Right atrium auricular region (tissue), 2 donors: ENCODE data around the gene RIOX2. TPM values are rescaled to one million over a fixed set of nuclear protein-coding genes. Genes with fewer than 3 reads are reported as not detected.

Source experiments
- DNase-seq: peaks from one replicate; pipeline ENCODE4 v3.0.0-alpha.2; 2019; ENCODE audit warnings: low spot score
- H3K27ac ChIP-seq, 2 donors: fragments of 200-600 bp; sonication (generic); 1 replicate in 1 of 2; 2 replicates in 1 of 2; pipeline ENCODE4 v1.5.1; 2016 to 2019
- H3K27me3 ChIP-seq, 2 donors: fragments of 200-600 bp; sonication (generic); one replicate each; pipeline versions ENCODE4 v1.5.1 to v1.6.0; 2017 to 2019
- H3K36me3 ChIP-seq: fragments of 200-600 bp; sonication (generic); one replicate; pipeline ENCODE4 v1.5.1; 2016
- H3K4me1 ChIP-seq, 2 donors: fragments of 200-600 bp; sonication (generic); one replicate each; pipeline versions ENCODE4 v1.5.1 to v1.6.0; 2017 to 2019
- H3K4me3 ChIP-seq, 2 donors: fragments of 200-600 bp; sonication (generic); 1 replicate in 1 of 2; 2 replicates in 1 of 2; pipeline ENCODE4 v1.5.1; 2017 to 2019; ENCODE audit warnings: mild to moderate bottlenecking in 1 of 2, moderate library complexity in 1 of 2
- H3K9me3 ChIP-seq, 2 donors: fragments of 200-600 bp; sonication (generic); one replicate each; pipeline ENCODE4 v1.5.1; 2019
- CTCF ChIP-seq, 2 donors: fragments of 200-600 bp; sonication (generic); IDR thresholded peaks; one replicate each; pipeline ENCODE4 v1.5.1; 2019; ENCODE audit warnings: antibody characterized with exemption in 2 of 2
- total RNA-seq, 2 donors: library from RNA; depleted of rRNA; stranded (reverse); fragments of >200 nt; gene quantifications; one replicate each; pipeline ENCODE4 v1.1.0, GENCODE V29; 2016

Gene RIOX2
- total RNA-seq, 2 donors from 2014 or later, result 9.5 to 13.6 TPM

GRCh38 chr3:97987306-97987705 is 15.1 kb upstream of the RIOX2 start:
- Histone ChIP-seq H3K4me1 (no peaks in the 10 kb centered on the region), H3K27me3 (no peaks in the 10 kb centered on the region), H3K27ac (no peak overlapping the region), H3K4me3 (no peak overlapping the region), H3K36me3 (no peaks in the 10 kb centered on the region), H3K9me3 (no peaks in the 10 kb centered on the region)
- no peak for DNase-seq
- TF ChIP-seq CTCF (IDR thresholded peaks at IDR 0.05), result no peak

GRCh38 chr3:97983933-97984491 is 11.8 kb upstream of the RIOX2 start:
- no peak for DNase-seq
- no peak for TF ChIP-seq CTCF (IDR thresholded peaks at IDR 0.05)
- Histone ChIP-seq H3K4me3 (no peak overlapping the region), H3K4me1 (no peaks in the 10 kb centered on the region), H3K27me3 (no peaks in the 10 kb centered on the region), H3K27ac (no peak overlapping the region), H3K36me3 (no peaks in the 10 kb centered on the region), H3K9me3 (no peaks in the 10 kb centered on the region)

- no peak for DNase-seq
- TF ChIP-seq CTCF (IDR thresholded peaks at IDR 0.05), result no peak
- Histone ChIP-seq H3K27me3 (no peaks in the 10 kb centered on the region), H3K4me1 (no peaks in the 10 kb centered on the region), H3K4me3 (no peak overlapping the region), H3K36me3 (no peaks in the 10 kb centered on the region), H3K27ac (no peak overlapping the region), H3K9me3 (no peaks in the 10 kb centered on the region)
Observed at GRCh38 chr3:97981886-97982285, 9.7 kb upstream of the RIOX2 start.

GRCh38 chr3:97979610-97980009 is 7.4 kb upstream of the RIOX2 start:
- Histone ChIP-seq H3K4me3 (no peak overlapping the region), H3K36me3 (no peaks in the 10 kb centered on the region), H3K4me1 (no peaks in the 10 kb centered on the region), H3K9me3 (no peaks in the 10 kb centered on the region), H3K27me3 (no peaks in the 10 kb centered on the region), H3K27ac (no peak overlapping the region)
- DNase-seq, result no peak
- no peak for TF ChIP-seq CTCF (IDR thresholded peaks at IDR 0.05)

- H3K4me1 ChIP-seq, result peaks cover 0 to 16% of the 10 kb centered on the region in 2 donors
- H3K27me3 ChIP-seq, result no peaks in the 10 kb centered on the region
- H3K4me3 ChIP-seq, result no peak overlapping the region
- DNase-seq, result no peak
- H3K9me3 ChIP-seq, result no peaks in the 10 kb centered on the region
- no peak overlapping the region for H3K27ac ChIP-seq
- no peaks in the 10 kb centered on the region for H3K36me3 ChIP-seq
- TF ChIP-seq CTCF (IDR thresholded peaks at IDR 0.05), result no peak
Observed at GRCh38 chr3:97975466-97975865, 3.2 kb upstream of the RIOX2 start.

GRCh38 chr3:97974996-97975395 is 2.8 kb upstream of the RIOX2 start:
- Histone ChIP-seq H3K27ac (no peak overlapping the region), H3K4me3 (no peak overlapping the region), H3K9me3 (no peaks in the 10 kb centered on the region), H3K27me3 (no peaks in the 10 kb centered on the region), H3K36me3 (no peaks in the 10 kb centered on the region), H3K4me1 (peaks cover 0 to 20% of the 10 kb centered on the region in 2 donors)
- no peak for DNase-seq
- no peak for TF ChIP-seq CTCF (IDR thresholded peaks at IDR 0.05)
